ES-I3 (cell line): ENCODE measurements around the gene BST2.
"Not testable (repeated sequence)": the region's sequence is repeated elsewhere in the genome, so short reads cannot be mapped to it uniquely, and the experiment has no call there.

ENCODE experiments used
- H3K36me3 ChIP-seq: 2 replicates; pipeline ENCODE4 v1.6.1; 2013; ENCODE audit warnings: mild to moderate bottlenecking, low read length, control low read depth, moderate library complexity; ENCODE audit not compliant: insufficient read depth
- H3K4me1 ChIP-seq: 2 replicates; pipeline ENCODE4 v1.6.1; 2013; ENCODE audit warnings: mild to moderate bottlenecking, control low read depth, low read length; ENCODE audit not compliant: insufficient read depth
- H3K9ac ChIP-seq: 2 replicates; pipeline ENCODE4 v1.6.1; 2013; ENCODE audit warnings: low read depth, mild to moderate bottlenecking, low read length, moderate library complexity
- H3K9me3 ChIP-seq: 2 replicates; pipeline ENCODE4 v1.6.1; 2013; ENCODE audit warnings: mild to moderate bottlenecking, low read length, moderate library complexity; ENCODE audit not compliant: control insufficient read depth, insufficient read depth

BST2 gene

DNA sequence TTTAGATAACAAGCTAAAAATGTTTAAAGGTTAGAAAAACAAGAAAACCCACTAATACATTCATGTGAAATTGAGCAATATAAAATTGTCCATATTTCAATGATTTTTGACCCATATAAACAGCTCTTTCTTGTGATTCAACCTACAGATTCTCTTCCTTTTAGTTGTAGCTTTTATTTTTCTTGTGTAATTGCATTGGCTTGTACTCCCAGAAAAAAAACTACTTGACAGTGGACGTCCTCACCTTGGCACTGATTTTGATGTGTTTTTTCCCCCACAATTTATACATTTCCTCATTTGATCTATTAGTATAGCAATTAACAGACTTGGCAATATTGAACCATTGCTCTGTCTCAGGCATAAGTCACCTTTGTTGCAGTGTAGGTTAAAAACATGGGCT, 16.1 kb downstream of the BST2 start:
- Histone ChIP-seq H3K9me3 (no peaks in the 10 kb centered on the region), H3K4me1 (no peaks in the 10 kb centered on the region; the same call in 1 of the 2 replicates), H3K9ac (no peak overlapping the region), H3K36me3 (no peaks in the 10 kb centered on the region)

DNA sequence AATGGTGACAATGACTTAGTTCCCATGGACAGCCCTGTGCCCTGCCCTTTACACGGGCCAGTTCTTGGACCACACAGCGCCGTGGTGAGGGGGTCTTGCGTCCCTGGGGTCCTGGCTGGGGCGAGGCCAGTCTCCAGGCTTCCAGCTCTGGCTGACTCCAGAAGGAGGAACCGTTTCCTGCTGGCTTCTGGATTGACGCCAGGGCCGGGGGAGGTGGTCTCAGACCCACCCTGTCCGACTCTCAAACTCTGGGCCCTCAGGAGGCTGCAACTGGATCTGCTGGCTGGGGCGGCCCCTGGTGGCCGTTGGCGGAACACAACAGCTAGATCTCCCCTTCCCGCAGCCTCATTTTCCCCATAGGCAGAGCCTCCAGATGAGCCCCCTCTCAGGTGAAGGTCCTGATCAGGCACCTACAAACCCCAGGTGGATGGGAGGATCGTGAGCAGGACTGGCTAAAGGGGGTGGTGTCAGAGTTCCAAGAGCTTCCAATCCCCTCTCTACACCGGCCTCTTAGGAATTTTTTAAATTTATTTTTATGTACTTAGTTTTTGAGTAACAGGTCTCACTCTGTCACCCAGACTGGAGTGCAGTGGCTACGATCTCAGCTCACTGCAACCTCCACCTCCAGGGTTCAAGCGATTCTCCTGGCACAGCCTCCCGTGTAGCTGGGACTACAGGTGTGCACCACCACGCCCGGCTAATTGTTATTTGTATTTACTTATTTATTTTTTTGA, 19.4 kb downstream of the BST2 start:
- no peaks in the 10 kb centered on the region for H3K36me3 ChIP-seq
- no peak overlapping the region for H3K9ac ChIP-seq
- peaks cover 6% of the 10 kb centered on the region; the same call in 1 of the 2 replicates for H3K4me1 ChIP-seq
- H3K9me3 ChIP-seq: no peaks in the 10 kb centered on the region

DNA sequence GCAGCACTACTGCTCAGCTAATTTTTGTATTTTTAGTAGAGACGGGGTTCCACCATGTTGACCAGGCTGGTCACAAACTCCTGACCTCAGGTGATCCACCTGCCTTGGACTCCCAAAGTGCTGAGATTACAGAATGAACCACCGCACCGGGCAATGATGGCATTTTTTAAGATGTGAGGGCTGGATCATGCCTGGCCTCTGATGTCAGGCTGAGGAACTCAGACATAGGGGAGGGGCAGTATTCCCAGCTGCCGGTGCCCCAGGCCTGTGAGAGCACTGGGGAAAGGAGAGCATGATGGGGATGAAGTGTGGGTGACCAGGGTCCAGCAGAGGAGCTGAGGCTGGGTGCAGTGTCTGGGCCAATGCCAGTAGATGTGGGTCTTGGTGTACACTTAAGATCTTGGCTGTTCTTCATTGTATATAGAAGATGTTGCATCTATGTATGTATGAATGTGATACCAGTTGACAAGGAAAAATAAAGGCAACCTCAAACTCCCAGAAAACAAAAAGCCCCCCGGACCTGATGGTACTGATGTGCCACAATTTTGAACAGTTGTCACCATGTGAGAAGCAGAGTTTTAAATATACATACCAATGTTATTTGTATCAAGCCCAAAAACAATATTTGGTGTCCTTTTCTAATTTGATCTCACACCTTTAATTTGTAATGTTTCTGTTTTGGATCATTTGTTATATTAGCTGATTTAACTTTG, 24.8 kb downstream of the BST2 start:
- H3K4me1 ChIP-seq: peaks cover 13% of the 10 kb centered on the region; the same call in 1 of the 2 replicates
- H3K9ac ChIP-seq: no peak overlapping the region
- H3K9me3 ChIP-seq: peaks cover 6% of the 10 kb centered on the region; the same call in 1 of the 2 replicates
- H3K36me3 ChIP-seq: no peaks in the 10 kb centered on the region

DNA sequence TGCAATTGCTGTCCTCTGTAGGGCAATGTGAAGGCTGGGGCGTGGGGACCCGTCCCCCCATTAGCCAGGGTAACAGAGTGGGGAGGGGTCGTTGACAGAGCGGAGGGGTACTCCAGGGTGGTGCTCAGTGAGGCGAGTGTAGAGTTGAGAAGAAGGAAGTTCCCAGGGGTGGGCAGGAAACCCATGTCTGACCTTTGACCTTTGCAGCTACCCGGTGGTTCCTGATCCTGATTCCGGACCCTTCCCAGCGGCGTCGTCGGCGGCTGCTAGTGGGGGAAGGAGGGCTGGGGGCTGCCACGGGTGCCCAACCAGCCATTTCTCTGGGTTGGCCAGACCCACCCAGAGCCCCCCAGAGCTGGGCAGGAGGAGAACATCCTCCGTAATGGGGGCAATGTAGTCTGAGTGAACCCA, 26.2 kb downstream of the BST2 start:
- H3K9ac ChIP-seq: no peak overlapping the region
- H3K4me1 ChIP-seq: peaks cover 13% of the 10 kb centered on the region; the same call in 1 of the 2 replicates
- no peaks in the 10 kb centered on the region for H3K36me3 ChIP-seq

DNA sequence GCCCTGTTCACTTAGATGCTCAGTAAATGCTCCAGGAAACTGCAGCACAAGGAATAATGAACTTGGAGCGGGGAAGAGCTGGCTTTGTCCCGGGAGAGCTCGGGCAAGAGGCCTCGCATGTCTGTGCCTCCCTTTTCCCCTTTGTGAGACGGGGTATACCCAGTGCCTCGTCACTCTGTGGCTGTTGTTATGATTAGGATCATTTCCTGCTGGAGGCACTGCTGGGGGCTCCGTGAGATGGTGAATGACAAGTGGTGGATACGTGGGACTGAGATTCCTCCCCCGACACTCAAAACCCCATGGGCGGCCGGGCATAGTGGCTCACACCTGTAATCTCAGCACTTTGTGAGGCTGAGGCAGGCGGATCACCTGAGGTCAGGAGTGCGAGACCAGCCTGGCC, 27.2 kb downstream of the BST2 start:
- Histone ChIP-seq H3K9ac (no peak overlapping the region), H3K4me1 (peaks cover 13% of the 10 kb centered on the region; the same call in 1 of the 2 replicates), H3K9me3 (peaks cover 6% of the 10 kb centered on the region; the same call in 1 of the 2 replicates), H3K36me3 (no peaks in the 10 kb centered on the region)

More for the DNA sequence above, 26.2 kb downstream of the BST2 start:
- peaks cover 6% of the 10 kb centered on the region; the same call in 1 of the 2 replicates for H3K9me3 ChIP-seq

DNA sequence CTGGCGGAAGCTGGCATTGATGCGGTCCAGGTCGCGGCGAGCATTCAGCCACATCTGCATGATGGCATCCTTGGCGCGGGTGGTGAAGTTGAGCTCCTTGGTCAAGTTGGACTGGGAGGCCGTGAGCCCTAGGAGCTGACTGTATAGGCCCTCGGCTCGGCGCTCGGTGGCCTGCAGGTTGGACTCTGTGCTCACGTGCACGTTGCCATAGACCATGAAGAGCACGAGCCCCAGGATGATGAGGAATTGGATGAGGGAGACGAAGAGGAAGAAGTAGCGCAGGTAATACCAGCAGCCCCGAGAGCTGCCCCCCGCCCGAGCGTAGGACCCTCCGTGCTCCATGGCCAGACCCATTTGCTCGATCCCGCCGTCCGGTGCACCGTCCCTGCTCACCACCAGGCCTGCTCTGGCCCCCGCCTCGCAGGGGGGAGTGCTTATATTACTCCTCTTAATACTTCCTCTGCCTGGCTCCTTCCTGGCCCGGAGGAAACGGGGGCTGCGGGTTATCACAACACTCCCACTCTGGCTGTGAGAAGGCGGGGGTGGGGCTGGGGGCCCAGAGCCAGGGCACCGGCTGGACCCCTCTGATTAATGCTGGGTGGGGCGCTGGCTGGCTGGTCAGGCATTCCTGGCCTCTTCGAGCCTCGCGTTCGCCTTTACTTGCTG, 28.4 kb downstream of the BST2 start, which contains the start of gene PLVAP:
Gene PLVAP, minus strand, starts transcription at position 408 of the 666 bp plus-strand sequence. Its CDS starts 54 bp downstream, at position 354.
- Histone ChIP-seq H3K9ac (no peak within 1 kb of the TSS), H3K4me1 (peaks cover 7% of the 10 kb centered on the region; the same call in 1 of the 2 replicates)

DNA sequence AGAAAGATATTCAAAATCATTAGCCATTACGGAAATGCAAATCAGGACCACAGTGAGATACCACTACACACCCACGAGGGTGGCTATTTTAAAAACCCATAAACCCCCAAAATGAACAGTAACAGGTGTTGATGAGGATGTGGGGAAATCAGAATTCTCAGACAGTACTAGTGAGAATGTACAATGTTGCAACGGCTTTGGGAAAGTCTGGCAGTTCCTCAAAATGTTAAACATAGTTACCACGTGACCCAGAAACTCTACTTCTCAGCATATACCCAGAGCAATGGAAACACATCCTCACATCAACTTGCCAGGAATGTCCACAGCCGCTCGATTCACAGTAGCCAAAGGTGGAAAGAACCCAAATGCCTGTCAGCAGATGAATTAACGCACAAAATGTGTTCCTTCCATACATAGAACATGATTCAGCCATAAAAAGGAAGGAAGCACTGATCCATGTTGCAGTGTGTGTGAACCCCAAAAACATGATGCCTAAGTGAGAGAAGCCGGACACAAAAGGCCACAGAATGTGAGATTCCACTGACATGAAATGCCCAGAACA, 35.3 kb downstream of the BST2 start:
- Histone ChIP-seq H3K4me1 (peaks cover 5% of the 10 kb centered on the region; the same call in 1 of the 2 replicates), H3K9me3 (no peaks in the 10 kb centered on the region), H3K36me3 (no peaks in the 10 kb centered on the region), H3K9ac (no peak overlapping the region)

More for the DNA sequence above, 28.4 kb downstream of the BST2 start, which contains the start of gene PLVAP:
- no peaks in the 10 kb centered on the region for H3K36me3 ChIP-seq
- H3K9me3 ChIP-seq: peaks cover 6% of the 10 kb centered on the region; the same call in 1 of the 2 replicates

DNA sequence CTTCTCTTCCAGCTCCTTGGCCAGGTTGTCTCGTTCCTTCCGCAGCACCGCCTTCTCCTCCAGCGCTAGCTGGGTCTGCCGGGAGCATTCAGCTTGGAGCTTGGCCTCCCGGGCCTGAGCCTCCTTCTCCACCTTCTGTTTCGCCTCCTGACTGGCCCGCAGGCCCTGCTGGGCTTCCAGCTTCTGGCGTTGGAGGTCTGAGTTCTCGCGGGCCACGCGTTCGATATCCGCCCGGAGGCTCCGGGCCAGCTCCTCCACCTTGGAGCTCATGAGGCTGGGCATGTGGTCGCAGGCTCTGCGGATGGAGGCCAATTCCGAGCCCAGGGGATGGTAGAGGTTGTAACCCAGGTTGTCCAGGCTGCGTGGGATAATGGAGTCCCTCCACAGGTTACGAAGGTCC, 40.1 kb downstream of the BST2 start:
- Histone ChIP-seq H3K36me3 (no peaks in the 10 kb centered on the region), H3K9ac (no peak overlapping the region), H3K4me1 (peaks cover 4% of the 10 kb centered on the region; the same call in 1 of the 2 replicates), H3K9me3 (no peaks in the 10 kb centered on the region)

DNA sequence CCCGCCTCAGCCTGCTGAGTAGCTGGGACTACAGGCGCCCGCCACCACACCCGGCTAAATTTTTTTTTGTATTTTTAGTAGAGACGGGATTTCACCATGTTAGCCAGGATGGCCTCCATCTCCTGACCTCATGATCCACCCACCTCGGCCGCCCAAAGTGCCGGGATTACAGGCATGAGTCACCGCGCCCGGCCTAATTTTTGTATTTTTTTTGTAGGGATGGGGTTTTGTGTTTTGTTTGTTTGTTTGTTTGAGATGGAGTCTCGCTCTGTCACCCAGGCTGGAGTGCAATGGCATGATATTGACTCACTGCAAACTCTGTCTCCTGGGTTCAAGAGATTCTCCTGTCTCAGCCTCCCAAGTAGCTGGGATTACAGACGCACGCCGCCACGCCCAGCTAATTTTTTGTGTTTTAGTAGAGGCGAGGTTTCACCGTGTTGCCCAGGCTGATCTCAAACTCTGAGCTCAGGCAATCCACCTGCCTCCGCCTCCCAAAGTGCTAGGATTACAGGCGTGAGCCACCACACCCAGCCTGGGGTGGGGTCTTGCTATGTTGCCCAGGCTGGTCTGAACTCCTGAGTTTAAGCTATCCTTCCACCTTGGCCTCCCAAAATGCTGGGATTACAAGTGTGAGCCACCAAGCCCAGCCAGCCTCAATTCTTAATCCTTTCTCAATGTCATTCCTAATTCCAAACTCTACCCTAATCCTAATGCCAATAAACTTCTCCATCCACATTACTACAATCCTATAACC, 41.4 kb downstream of the BST2 start:
- H3K9ac ChIP-seq, H3K9me3 ChIP-seq, H3K4me1 ChIP-seq, H3K36me3 ChIP-seq: not testable (repeated sequence)

DNA sequence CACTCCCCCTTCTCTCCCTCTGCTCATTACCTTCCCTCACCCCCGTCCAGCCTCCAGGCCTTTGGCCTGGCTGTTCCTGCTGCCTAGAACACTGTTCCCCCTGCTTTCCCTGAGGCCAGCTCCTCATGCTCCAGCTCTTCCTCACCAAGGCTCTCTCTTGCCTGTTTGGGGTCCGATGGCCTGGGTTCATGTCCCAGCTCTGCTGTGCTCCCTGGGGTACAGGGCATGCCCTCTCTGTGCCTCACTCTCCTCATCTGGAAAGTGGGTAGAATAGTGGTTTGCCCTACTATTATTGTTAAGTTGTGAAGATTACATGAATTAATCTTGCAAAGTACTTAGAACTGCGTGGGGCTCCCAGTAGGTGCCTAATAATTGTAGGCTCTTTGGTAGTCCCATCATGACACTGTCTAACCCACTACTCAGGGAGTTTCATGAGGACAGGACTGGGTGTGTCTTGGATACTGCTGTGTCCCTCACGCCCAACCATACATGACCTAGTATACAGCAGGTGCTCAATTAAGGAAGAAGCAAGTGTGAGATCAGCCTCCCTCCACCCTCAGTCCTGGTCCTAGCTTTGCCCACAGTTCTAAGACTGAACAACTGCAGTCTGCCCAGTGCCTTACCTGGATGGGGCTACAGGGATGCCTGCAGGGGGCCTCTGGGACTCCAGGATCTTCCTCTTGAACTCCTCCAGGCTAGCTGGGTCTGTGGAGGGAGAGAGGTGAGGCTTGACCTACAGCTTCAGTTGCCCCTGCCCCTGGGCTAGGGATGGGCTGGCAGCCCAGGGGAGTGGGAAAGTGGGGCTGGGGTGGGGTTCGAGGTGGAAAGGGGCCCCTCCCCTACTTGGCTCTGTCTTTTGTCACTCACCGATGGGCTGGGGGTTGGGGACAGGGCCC, 45.3 kb downstream of the BST2 start:
- Histone ChIP-seq H3K36me3 (no peaks in the 10 kb centered on the region), H3K9ac (no peak overlapping the region), H3K9me3 (no peaks in the 10 kb centered on the region), H3K4me1 (no peaks in the 10 kb centered on the region; the same call in 1 of the 2 replicates)

DNA sequence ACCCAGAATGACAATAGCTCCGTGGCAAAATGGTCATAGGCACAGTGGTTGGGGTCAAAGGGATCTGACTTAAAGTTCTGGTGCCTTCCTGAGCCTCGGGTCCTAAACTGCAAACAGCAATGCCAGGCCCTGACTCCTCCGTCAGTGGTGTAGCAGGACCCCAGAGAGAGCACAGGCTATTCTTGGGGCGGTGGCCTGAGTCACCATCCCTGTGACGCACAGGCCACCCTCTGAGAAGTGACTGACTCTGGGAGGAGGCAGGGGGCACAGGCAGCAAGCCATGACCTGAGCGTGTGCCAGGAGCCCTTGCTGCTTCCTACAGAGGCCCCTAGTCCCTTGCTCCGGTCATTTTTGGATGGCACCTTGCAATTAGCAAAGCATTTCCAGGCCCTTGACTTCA, 47.0 kb downstream of the BST2 start:
- H3K9ac ChIP-seq: no peak overlapping the region

DNA sequence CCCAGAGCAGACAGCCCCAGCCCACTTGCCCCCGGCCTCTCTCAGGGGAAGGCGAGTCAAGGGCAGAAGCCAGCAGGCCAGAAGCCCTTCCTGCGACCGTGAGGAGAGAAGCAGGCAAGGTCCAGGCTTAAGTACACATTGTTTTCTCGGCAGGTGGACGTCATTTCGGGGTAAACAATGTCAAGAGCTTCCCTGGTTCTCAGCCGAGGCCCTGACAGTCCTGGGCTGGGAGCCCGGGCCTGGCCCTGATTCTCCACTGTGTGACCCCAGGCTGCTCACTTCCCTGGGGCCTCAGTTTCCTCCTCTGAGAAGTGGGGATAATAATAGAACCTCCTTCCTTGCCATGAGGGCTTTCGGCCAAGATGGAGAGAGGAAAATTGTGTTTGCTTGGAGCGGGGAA, 47.7 kb downstream of the BST2 start:
- Histone ChIP-seq H3K36me3 (no peaks in the 10 kb centered on the region), H3K4me1 (no peaks in the 10 kb centered on the region; the same call in 1 of the 2 replicates), H3K9me3 (no peaks in the 10 kb centered on the region), H3K9ac (no peak overlapping the region)

More for the DNA sequence above, 47.0 kb downstream of the BST2 start:
- Histone ChIP-seq H3K36me3 (no peaks in the 10 kb centered on the region), H3K4me1 (no peaks in the 10 kb centered on the region; the same call in 1 of the 2 replicates), H3K9me3 (no peaks in the 10 kb centered on the region)
